Measurements from ENCODE around the gene ST6GALNAC5.
A peak's percentile ranks its signal among the peaks of the same experiment; 100 is the strongest.
"Not testable (repeated sequence)": the region's sequence is repeated elsewhere in the genome, so short reads cannot be mapped to it uniquely, and the experiment has no call there.

The ST6GALNAC5 gene

DNA sequence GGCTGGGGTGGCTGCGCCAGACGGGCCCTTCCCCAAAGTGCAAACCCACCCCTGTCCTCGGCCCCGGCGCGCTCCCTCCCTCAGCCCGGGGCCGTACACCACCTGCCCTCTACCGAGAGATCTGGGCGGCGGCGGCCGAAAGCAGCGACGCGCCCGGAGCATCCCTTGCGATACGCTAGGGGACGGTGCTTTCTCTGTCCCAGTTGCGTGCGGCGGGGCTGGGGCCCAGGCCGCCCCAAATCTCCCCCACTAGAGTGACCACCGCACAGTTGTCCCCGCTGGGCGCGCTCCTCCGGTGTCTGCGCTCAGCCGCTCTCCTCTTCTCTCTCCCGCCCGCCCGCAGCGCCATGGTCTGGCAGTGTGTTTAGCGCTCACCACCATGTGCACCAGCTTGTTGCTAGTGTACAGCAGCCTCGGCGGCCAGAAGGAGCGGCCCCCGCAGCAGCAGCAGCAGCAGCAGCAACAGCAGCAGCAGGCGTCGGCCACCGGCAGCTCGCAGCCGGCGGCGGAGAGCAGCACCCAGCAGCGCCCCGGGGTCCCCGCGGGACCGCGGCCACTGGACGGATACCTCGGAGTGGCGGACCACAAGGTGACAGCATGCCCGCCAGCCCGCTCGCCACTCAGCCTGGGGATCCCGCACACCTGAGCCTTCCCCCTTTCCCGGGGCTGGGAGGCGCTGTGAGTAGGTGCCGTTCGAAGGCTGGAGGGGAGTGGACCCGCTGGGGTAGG, 1.0 kb downstream of the ST6GALNAC5 start:
- DNase-seq, result peak; percentile 4 to 9

DNA sequence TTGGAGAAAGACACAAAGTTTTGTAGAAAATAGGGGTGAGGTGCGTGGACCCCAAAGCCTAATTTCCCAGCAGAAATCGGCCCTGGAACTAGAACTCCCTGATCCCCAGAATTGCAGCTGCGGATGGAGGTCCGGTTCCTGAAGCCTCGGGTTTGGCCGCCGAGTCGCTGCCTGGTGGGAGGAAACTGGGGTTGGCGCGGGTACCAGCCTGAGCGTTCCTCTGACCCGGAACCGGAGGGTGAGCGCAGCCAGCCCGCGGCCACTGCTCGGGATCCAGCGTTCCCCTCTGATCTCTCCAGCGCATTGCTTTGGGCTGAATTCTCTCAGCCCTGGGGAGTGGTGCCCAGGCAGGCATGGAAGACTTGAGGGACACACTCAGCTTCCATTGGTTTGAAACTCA, 1.6 kb downstream of the ST6GALNAC5 start:
- DNase-seq, result no peak

DNA sequence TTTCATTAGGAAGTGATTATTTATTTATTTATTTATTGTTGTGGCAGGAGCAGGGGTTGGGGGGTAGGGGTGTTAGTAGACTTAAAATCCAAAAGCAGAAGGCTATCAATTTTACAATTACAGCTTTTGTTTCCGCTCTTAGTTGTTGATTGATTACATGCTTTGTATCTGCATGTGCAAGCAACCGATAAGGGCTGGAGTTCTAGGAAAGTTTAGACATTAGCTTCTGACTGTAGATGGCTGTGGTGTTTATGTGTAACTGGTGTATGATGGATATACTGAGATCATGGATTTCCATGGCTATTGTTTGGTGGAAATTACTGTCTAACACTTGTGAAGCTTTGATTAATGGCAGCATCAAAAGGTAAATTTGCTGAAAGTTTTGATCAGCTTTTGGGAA, 2.8 kb downstream of the ST6GALNAC5 start:
- DNase-seq, result no peak

DNA sequence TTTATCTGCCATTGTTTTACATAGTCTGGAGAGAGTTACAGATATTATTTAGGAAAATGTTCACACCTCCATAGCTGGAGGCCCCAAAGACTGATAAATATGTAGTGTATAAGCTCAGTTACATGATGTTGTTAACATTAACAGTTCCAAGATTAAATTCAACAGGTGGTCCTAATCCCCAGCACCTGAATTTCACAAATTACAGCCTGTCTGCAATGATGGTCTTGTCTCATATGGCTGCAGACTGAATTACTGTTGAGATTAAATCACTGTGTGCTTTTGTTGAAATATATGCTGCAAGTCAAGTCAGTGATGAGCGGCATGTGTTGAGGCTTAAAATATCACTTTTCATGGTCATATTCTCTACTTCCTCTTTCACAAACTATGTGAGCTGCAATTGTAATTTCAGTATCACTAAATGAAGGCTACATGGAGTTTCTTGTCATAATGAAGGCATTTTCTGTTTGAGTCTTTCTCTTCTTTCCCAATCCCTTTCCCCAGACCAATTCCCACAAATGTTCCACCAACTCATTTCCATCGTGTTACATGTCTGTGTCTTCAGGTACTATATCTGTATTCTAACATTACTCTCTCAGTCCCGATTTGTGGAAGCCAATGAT, 4.2 kb downstream of the ST6GALNAC5 start:
- DNase-seq, result peak; percentile 19 to 31

DNA sequence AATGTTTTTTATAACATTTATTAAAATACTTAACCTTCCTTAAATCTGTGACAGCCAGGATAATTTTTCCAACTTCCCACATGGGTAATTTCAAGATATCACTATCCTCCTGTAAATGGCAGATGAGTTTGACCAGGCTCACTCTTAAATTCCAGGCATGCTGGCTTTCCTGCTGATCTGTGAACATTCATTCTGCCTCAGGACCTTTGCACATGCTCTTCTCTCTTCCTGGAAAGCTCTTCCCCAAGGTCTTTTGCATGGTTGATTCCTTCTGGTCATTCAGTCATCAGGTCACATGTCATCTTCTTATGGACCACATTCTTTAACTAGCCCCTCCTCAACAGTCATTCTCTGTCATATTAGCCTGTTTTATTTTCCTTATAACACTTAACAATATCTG, 5.7 kb downstream of the ST6GALNAC5 start:
- no peak for DNase-seq

DNA sequence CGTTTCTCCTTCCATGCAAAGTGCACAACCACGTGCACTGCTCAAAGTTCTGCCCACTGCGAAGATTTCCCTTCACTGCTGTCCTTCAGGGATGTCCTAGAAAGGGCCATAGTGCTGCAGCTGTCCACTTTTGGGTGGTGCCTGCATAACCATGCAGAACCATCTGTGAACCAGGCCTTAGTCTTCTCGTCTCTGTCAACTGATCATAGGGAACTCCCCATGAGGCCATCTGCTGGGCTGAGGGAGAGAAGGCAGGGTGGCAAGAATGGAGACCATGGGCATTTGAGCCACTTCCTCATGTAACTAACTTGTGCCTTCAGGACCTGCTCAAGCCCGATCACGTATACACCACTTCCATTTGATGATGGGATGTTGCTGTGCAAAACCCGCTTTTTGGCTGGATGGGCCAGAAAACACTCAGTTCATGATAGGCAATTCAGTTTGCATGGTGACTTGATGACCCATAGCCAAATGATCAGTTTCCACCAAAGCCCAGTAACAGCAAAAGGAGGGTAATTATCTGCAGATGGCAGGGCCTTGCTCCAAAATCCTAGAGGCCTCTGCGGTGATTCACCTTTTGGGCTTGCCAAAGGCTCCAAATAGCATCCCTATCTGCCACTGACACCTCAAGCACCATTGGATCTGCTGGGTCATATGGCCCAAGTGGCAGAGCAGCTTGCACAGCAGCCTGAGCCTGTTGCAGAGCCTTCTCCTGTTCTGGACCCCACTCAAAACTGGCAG, 9.5 kb downstream of the ST6GALNAC5 start:
- no peak for DNase-seq

DNA sequence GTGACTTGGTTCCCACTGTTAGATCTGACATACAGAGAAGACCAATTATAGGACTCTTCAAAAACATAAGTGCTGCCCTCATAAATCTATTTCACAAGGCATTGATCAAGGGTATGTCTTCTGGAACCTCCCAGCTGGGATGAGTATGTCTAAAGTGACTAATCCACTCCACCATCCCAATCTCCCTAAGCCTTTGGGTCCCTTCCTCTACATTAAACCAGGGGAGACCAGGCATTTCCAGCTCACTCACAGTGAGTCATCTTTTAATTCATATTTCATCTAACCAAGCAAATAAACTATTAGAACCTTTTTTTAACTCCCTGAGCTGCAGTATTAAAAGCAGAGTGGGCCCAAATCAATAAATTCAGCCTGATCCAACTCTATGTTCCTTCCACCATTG, 11.7 kb downstream of the ST6GALNAC5 start:
- DNase-seq, result not testable (repeated sequence)

DNA sequence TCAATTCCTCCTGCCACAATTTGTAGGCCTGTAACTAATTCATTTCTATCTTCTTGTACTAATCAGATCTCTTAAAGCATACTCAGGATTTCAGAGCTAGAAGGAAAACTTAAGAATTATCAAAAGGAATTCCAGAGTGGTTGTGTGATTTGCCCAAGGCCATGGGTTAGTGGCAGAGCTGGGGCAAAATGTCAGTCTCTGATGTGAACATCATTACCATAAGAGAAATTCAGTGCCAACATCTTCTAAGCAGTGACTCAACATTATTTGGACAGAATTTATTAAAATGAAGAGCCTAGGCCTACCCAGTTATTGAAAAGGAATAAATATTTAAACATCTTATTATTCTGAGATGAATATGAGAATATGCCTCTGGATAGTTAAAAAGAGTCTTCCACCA, 14.5 kb downstream of the ST6GALNAC5 start:
- no peak for DNase-seq

DNA sequence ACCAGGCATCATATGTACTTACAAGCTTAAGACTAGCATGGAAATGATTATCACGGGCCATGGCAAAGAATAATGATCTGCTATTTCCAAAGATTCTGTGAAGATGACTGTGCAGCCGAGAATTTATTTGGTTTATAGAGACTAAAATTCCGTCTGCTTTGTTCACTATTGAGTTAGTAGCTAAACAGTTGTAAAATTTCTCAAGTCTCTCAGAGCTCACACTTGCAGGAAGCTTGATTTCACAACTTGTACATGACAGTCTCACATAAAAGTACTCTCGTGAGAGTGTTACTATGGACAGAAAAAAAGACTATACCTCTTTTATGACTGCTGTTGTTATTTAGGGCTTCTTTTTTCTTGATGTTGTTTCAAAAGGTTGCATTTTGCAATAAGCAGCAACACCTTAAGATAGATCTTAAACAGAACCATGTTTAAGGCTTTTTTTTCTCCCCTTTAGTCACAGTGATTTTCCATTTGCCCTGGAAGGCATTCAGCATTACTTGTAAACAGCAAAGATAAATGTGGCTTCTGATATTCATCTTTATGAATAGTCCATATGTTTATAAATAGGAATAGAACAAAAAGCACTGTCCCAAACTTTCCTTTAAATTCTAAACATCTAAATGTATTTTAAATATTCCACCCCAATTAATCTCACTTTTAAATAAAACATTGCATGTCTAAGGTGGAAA, 24.8 kb downstream of the ST6GALNAC5 start:
- DNase-seq, result peak; percentile 19 to 29

DNA sequence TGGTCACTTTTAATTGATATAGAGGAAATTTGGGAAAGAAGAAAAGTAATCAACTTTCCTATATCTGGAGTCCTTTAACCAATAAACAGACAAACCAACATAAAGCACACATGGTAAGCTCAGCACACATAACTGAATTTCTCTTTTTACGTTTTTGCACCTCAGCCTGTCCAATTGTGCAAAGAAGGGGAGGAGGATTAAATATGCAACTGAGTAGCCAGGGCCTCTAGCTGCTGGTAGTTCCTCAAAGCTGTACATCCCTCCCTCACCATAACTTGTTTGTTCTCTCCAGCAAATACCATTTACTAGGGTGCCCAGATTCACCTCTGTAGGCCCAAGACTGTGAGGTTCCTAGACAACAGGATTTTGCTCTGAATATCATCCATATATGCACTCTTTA, 25.4 kb downstream of the ST6GALNAC5 start:
- peak; percentile 8 to 27 for DNase-seq

DNA sequence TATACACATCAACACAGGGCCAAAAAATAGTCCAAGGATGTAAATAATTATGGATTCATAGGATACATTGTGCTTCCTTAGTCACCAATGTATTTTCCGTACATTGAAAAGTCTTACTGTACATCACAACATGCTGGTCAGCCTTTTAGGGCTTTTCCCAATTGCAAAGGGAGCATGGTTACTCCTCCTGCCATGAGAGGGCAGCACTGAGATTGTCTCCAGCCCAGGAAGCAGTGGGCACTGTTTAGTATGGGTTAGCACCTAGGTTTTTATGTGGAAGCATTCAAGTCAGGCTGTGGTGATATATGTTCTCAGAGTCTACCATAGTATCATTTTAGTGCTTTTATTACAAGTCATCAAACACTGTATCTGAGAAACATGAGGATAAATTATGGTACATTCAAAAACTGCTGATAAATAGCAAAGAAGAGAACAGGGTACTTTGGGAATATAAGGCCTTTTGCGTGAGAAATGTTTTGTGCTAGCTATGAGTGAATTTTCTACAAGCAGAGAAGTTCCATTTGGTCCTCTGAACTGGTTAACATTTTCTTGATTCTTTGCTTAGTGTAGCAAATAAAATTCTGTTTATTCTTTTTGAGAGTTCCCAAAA, 34.0 kb downstream of the ST6GALNAC5 start:
- DNase-seq, result peak; percentile 58

DNA sequence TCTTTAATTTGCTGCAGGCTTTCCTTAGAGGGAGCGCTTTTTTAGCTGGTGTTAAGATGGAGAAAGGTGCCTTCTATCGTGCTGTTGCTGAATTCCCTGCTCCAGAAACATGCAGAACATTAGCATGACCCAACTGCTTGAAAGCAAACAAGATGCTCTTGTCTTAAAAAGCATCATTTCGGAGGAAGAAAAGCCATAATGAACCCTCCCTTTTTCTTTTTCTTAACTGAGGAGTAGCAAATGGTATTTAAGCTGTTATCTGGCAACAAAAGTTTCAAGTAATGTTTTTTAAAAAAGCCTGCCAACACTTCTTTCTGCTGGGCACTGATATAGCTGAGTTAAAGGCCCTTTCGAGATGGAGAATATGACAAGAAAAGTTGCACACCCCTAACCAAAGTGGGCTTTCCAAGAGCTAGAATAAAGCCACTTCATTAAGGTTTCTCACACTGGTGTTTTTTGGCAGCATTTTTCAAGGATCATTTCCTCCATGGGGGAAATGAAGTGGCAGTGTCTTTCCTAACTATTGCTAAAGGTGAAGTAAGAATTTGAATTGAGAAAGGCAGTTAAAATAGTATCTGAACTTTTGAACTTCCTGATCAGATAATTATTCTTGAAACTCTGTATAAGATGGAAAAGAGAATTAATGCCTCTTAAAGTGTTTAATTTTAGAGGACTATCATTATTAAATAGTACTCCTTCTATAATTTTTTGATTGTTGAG, 38.8 kb downstream of the ST6GALNAC5 start:
- no peak for DNase-seq

DNA sequence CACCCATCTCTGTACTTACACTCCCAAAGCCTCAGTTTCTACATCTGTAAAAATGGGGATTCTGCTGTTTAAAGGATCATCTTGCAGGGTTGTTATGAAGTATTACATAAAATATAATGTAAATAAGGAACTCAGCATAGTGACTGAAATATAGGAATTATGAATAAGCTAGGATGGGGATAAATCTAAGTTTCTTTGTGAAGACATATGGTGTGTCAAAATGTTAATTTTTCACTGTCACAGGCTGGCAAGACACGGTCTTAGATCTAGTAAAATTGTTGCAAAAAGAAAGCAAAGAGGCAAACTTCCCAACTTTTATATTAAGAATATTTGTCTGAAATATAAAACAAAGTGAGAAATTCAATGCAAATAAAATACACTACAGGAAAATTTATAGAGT, 42.0 kb downstream of the ST6GALNAC5 start:
- no peak for DNase-seq

DNA sequence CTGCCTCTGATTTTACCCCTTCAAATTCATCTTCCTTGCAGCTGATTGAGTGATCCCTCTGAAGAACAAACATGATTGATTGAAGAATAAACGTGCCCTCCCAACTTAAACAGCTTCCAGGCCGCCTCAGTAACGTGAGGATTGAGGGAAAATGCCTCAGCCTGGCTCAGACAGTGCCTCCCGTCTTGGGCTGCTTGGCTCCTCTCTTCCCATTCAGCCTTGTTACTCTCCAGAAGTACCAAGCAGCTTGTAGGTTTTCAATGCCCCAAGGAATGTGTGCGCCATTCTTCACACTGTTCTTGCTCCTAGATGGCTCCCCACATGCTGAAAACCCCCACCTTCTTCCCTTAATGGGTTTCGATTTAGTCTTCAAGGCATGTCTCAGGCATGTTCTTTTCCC, 51.8 kb downstream of the ST6GALNAC5 start:
- no peak for DNase-seq

DNA sequence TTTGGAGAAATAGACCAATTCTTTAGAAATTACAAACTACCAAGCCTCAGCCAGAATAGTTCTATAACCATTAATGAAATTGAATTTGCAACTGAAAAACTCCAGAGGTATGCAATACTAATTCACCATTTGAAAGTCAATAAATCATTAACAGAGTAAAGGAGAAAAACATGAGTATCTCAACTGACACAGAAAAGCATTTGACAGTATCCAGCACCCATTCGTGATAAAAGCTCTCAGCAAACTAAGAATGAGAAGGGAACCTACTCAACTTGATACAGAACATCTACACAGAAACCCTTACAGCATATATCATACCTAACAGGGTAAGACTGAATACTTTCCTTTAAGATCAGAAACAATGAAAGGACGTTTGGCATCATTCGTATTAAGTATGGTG, 54.3 kb downstream of the ST6GALNAC5 start:
- DNase-seq, result no peak

DNA sequence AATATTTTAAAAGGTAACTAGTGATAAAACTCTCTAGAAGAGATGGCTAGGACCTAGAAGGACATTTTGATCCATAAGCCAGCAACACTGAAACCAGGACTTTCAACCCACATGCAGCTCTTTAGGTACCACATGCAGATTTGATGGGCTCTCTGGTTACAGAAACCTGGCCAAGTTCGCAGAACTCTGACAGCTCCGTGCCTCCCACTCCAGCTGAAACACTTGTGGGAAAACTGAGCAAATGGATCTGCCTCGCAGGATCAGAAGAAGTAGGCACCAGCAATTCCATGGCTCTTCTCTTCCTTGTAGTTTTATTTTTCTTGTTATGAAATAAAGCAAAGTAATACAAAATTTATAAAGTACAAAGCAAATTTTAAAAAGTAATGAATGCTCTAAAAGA, 58.5 kb downstream of the ST6GALNAC5 start:
- no peak for DNase-seq

DNA sequence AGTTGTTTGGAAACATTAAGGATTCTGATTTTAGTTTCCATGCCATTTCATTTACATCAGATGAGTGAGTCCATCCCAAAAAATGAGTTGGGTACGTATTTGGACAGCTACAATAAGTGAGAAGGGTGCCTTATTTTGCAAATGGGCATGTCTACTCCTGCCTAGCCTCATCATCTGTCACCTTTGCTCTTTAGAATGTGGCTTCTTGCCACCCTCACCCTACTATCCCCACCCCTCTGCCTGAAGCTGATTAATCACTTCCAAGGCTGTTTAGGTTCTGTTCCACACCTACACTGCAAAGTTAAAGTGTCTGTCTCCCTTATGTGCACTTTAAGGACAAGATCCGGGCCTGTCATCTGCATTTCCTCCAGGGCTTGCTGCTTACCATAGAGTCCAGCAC, 61.2 kb downstream of the ST6GALNAC5 start:
- no peak for DNase-seq

DNA sequence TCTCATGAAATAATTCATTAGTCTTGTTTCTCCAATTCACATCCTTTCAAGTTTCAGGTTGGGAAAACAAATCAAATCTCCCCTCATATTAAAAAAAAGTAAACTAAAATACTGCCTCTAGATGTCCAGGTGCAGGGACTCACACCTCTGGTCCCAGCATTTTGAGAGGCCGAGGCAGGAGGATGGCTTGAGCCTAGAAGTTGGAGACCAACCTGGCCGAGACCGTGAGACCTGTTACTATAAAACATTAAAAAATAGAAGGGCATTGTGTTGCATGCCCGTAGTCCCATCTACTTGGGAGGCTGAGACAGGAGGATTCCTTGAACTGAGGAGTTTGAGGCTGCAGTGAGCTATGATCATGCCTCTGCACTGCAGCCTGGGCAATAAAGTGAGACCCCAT, 61.9 kb downstream of the ST6GALNAC5 start:
- DNase-seq, result no peak

DNA sequence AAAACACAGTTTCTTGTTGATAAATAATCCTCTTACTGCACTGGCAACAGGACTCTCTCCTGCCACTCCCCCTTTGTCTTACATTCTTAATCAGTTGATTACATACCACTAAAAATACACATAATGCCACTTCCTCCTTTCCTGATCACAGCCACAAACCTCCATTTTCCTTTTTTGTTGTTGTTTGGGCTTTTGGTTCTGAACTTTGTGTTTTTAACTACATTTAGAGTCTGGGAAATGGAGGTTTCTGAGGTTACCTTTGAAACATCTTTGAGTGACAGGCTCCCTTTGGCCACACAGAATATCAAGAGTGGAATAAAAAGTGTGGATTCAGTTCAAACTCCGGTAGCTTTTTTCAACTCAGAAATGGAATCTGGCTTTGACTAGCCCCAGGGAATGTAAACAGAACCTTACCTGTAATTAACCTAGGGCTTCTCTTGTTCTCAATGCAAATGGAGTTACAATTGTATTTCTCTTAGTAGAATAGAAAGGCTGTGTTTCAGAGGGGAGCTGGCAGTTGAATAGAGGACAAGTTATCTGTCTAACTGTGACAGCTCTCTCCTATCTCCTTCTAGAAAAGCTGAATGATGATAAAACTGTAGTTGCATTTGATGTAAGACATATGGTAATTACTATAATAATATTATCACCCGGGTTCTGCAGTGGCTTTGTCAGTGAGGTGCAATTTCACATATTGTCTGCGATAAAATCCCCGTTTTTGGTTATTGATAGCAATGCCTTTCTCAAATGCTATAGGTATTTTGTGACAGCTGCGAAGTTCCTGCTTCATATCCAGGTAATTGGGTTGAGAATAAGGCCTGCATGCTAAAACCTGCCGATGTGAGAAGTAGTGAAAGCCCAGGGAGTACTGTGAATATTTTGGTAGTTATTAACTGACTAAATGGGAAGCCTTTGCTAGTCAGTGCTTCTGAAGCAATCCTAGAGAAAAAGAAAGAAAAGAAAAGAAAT, 66.9 kb downstream of the ST6GALNAC5 start:
- peak in 1 of 2 experiments; percentile 19 for DNase-seq

DNA sequence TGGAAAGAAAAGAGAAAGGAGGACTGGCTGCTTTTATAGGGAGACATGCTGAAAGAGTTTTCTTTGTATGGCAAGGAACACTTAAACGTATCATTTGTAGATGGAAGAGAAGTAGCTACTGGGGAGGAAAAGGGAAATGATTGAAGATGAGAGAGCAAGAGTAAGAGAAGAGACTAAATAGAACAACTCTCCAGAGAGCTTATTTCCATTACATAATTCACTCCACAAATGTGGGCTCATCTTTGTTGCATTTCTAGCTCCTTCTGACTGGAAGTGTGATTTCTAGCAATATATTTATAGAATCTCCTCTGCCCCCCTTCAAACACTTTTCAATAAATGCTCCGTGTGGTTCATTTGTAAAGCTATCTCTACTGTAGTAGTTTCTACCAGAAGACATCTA, 71.0 kb downstream of the ST6GALNAC5 start:
- DNase-seq, result no peak
